Measurements from ENCODE around the gene GOT2.

GOT2 gene

DNA sequence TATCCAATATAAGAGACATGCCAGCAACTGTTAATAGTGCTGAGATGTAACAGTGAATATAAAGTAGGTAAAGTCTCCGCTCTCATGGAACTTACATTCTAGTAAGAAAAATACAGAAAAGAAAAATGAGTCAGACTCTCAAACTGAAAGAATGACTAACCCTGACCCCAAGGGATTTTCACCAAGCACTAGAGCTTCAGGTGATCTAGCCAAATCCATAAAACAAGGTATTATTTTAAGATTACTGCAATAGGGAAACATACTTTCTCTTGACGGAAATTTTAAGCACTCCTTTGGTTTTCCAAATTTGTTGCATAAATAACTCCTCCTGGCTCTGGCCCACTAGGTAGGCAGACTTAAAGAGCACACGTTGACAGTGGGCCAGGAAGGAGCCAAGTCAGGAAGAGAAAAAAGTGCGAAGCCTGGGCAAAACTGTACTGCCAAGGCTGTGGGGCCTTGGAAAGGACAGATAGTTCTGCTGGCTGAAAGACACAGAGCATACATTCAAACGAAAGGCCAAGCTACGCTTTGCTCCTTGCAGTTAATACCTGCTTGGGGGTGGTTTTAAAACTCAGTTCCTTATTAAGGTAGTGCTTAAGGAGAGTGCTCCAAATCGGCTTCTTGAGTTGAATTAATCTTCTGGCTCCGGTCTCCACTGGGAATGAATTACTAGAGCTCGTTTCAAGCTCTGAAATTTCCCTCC is 1.4 kb downstream of the GOT2 start:
- TF ChIP-seq, protein P1, sequence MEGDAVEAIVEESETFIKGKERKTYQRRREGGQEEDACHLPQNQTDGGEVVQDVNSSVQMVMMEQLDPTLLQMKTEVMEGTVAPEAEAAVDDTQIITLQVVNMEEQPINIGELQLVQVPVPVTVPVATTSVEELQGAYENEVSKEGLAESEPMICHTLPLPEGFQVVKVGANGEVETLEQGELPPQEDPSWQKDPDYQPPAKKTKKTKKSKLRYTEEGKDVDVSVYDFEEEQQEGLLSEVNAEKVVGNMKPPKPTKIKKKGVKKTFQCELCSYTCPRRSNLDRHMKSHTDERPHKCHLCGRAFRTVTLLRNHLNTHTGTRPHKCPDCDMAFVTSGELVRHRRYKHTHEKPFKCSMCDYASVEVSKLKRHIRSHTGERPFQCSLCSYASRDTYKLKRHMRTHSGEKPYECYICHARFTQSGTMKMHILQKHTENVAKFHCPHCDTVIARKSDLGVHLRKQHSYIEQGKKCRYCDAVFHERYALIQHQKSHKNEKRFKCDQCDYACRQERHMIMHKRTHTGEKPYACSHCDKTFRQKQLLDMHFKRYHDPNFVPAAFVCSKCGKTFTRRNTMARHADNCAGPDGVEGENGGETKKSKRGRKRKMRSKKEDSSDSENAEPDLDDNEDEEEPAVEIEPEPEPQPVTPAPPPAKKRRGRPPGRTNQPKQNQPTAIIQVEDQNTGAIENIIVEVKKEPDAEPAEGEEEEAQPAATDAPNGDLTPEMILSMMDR (IDR thresholded peaks at IDR 0.05): no peak
- TF ChIP-seq ZFX (IDR thresholded peaks at IDR 0.05; ENCODE audit: borderline replicate concordance): no peak
- peak overlapping the region; percentile 64 for H3K27ac ChIP-seq

DNA sequence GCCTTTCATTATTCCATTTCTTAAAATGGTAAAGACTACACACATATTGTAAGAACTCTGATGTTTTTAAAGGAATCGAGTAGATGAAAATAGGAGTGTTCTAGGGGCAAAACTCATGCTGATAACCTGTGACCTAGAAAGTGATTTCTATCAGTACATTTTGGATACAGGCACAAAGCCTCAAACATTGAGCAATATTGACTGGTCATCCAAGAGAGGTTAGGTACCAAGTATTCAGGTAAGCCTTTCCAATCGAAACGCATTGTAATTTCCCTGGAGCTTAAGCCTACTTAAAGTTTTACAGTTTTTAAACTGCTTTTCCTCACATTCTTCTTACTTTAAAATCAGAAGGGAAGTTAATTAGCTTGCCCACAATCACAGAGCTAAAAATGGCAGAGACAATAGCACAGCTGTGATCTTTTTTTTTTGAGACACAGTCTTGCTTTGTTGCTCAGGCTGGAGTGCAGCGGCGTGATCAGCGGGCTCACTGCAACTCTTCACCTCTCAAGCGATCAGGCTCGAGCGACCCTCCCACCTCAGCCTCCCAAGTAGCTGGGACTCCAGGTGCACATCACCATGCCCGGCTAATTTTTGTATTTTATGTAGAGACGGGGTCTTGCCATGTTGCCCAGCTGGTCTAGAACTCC is 3.3 kb downstream of the GOT2 start:
- TF ChIP-seq ZFX (IDR thresholded peaks at IDR 0.05; ENCODE audit: borderline replicate concordance): no peak
- TF ChIP-seq, protein P1 (IDR thresholded peaks at IDR 0.05): no peak
- H3K27ac ChIP-seq: no peak overlapping the region

DNA sequence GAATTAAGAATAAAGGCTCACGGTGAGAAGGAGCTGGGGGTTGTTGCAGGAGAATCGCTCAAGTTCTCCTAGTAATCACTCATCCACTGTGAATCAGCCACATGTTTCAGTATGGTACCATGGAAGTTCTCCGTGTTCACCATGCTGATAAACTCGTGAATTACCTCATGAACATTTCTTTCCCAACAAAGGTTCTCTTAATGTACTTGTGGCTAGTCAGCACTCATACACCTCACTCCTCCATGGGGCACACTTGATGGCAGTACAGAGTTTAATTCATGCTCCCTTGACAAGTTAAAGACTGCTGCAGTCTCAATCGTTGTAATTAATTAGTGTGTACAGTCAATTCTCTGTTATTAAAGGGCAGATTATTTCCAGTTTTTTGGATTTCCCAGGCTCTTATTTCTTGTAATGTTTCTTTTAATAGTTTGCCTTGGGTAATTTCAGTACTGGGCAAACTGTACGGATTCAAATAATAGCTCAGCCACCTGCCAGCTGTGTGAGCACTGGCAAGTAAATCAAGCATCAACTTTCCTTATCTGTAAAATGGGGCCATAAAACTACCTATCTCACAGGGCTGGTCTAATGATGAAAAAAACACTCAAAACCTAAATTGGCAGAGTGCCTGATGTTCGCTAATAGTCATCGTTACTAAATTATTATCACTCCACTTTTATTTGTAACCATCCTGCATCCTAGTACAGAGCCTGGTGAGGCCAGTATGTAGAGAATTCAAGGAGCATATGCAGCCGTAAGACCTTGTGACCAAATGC is 6.1 kb downstream of the GOT2 start:
- H3K27ac ChIP-seq: no peak overlapping the region
- no peak for TF ChIP-seq ZFX (IDR thresholded peaks at IDR 0.05; ENCODE audit: borderline replicate concordance)
- TF ChIP-seq, protein P1 (IDR thresholded peaks at IDR 0.05): no peak

DNA sequence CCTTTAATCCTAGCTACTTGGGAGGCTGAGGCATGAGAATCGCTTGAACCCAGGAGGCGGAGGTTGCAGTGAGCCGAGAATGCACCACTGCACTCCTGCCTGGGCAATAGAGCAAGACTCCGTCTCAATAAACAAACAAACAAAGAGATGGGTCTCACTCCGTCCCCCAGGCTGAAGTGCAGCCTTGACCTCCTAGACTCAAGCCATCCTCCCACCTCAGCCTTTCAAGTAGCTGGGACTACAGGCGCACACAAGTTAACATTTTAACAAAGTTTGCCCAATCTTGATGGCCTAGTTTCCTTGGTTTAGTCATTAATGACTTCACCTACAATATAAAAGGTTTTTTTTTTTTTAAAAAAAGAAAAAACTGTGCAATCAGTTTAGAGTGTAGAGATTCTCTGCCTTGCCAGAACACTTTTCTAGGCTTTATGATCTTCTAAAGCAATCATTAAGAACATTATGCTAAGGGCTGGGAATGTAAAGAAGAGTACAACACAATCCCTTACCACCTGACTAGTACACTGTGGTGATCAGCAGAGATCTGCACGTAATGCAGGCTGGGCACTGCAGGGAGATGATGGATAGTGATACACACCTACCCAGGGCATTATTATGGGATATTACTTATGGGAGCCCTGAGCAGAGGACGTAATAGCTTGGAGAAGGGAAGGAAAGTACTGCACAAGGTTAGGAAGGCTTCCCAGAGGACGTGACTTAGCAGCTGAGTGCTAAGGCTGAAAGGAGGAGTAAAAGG is 6.9 kb downstream of the GOT2 start:
- TF ChIP-seq ZFX (IDR thresholded peaks at IDR 0.05; ENCODE audit: borderline replicate concordance): no peak
- TF ChIP-seq, protein P1 (IDR thresholded peaks at IDR 0.05): no peak
- no peak overlapping the region for H3K27ac ChIP-seq

DNA sequence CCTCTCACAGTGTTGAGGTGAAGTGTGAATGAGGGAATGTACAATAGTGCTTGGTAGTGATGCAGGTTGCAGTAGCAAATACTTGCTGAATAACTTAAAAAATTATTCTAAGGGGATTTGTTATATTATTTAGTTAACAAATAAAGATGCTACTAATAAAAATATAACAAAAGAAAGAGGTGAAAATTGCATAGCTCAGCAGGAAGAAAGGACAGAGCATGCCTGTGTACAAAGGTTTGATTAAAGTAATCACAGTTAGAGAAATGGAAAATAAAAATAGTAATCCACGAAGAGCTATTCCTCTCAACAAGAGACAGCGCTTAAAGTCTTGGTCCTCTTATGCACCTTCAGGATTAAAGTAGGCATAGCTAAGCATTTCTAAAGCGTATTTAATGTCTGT is 11.0 kb downstream of the GOT2 start:
- TF ChIP-seq, protein P1 (IDR thresholded peaks at IDR 0.05): no peak
- no peak for TF ChIP-seq ZFX (IDR thresholded peaks at IDR 0.05; ENCODE audit: borderline replicate concordance)
- H3K27ac ChIP-seq: no peak overlapping the region

DNA sequence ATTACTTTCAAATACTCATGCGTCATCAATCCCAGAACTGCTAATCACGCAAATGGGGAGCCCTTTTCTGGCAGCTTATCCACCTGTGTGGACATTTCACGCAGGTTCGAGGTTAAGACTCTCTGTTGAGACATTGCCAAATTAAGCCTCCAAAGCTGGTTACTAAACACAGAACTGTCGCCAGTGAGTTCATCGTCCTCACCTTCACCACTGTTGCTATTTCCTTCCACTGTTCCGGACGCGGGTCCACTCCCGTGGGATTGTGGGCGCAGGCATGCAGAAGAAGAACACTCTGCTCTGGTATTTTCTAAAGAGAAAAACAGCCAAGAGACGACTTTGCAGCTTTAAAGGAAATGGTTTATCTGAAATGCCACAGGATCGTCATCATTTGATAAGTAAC is 16.1 kb downstream of the GOT2 start:
- H3K27ac ChIP-seq: no peak overlapping the region
- TF ChIP-seq, protein P1 (IDR thresholded peaks at IDR 0.05): no peak
- no peak for TF ChIP-seq ZFX (IDR thresholded peaks at IDR 0.05; ENCODE audit: borderline replicate concordance)
